H1 (cell line): ENCODE data around the gene CDK5. TPM values are rescaled to one million over a fixed set of nuclear protein-coding genes. Genes with fewer than 3 reads are reported as not detected.

Source experiments
- BRCA1 ChIP-seq: IDR thresholded peaks from 2 replicates; pipeline ENCODE4 v1.6.1; 2012; ENCODE audit warnings: low read depth, low read length, improper control_type of control experiment
- CHD2 ChIP-seq: IDR thresholded peaks from 2 replicates; pipeline ENCODE4 v1.6.1; 2012; ENCODE audit warnings: low read length, improper control_type of control experiment
- EP300 ChIP-seq, 2 experiments: IDR thresholded peaks; 1 replicate in 1 of 2; 2 replicates in 1 of 2; pipeline ENCODE4 v1.6.1; 2011 to 2012; ENCODE audit warnings: low read depth in 2 of 2, low read length in 2 of 2, mild to moderate bottlenecking in 2 of 2, borderline replicate concordance in 1 of 2, inconsistent platforms in 1 of 2, moderate library complexity in 1 of 2
- EZH2 ChIP-seq: fragments of 200-600 bp; sonication (generic); IDR thresholded peaks from 2 replicates; pipeline ENCODE4 v1.7.1; 2012; ENCODE audit warnings: low read depth, mild to moderate bottlenecking, moderate library complexity, low read length, inconsistent platforms; ENCODE audit not compliant: severe bottlenecking
- FOSL1 ChIP-seq: IDR thresholded peaks from 2 replicates; pipeline ENCODE4 v1.6.1; 2011; ENCODE audit warnings: mild to moderate bottlenecking, low read depth, low read length, moderate library complexity; ENCODE audit not compliant: insufficient read depth
- JUN ChIP-seq: IDR thresholded peaks from 2 replicates; pipeline ENCODE4 v1.6.1; 2011; ENCODE audit warnings: low read depth, mild to moderate bottlenecking, improper control_type of control experiment, low read length
- MAX ChIP-seq: IDR thresholded peaks from 2 replicates; pipeline ENCODE4 v1.6.1; 2012; ENCODE audit warnings: inconsistent platforms
- NANOG ChIP-seq: IDR thresholded peaks from 2 replicates; pipeline ENCODE4 v1.6.1; 2011; ENCODE audit warnings: low read length, low read depth, mild to moderate bottlenecking, inconsistent platforms; ENCODE audit not compliant: insufficient read depth, poor library complexity, severe bottlenecking
- NRF1 ChIP-seq: IDR thresholded peaks from 2 replicates; pipeline ENCODE4 v1.6.1; 2011; ENCODE audit warnings: mild to moderate bottlenecking, low read depth, low read length, improper control_type of control experiment
- POLR2A ChIP-seq, 2 experiments: IDR thresholded peaks; 1 replicate in 1 of 2; 2 replicates in 1 of 2; pipeline ENCODE4 v1.6.1; 2011; ENCODE audit warnings: low read depth in 2 of 2, low read length in 2 of 2, mild to moderate bottlenecking in 2 of 2; ENCODE audit errors: control extremely low read depth in 1 of 2
- RFX5 ChIP-seq: IDR thresholded peaks from 2 replicates; pipeline ENCODE4 v1.6.1; 2011; ENCODE audit warnings: low read depth, low read length, improper control_type of control experiment, borderline replicate concordance
- SIX5 ChIP-seq: IDR thresholded peaks from 2 replicates; pipeline ENCODE4 v1.6.1; 2011; ENCODE audit warnings: mild to moderate bottlenecking, low read depth, low read length
- SRF ChIP-seq: IDR thresholded peaks from 2 replicates; pipeline ENCODE4 v1.6.1; 2011; ENCODE audit warnings: mild to moderate bottlenecking, low read depth, low read length, moderate library complexity
- SUZ12 ChIP-seq: fragments of 200-600 bp; sonication (generic); IDR thresholded peaks from 2 replicates; pipeline ENCODE4 v1.6.1; 2012; ENCODE audit warnings: mild to moderate bottlenecking, inconsistent platforms, low read length, moderate library complexity, mixed read lengths
- TAF1 ChIP-seq: IDR thresholded peaks from 2 replicates; pipeline ENCODE4 v1.6.1; 2011; ENCODE audit warnings: mild to moderate bottlenecking, low read depth, low read length
- YY1 ChIP-seq: IDR thresholded peaks from 2 replicates; pipeline ENCODE4 v1.6.1; 2011; ENCODE audit warnings: low read depth, mild to moderate bottlenecking, low read length
- polyA plus RNA-seq, 7 experiments: library from polyadenylated mRNA; depleted of rRNA in 3 of 7; stranded (reverse) in 5 of 7; unstranded in 2 of 7; fragments of >200 nt in 5 of 7; fragments of 200-250 nt in 2 of 7; gene quantifications; 1 replicate in 5 of 7; 2 replicates in 1 of 7; 4 replicates in 1 of 7; pipeline versions ENCODE4 v1.2.1 to v1.2.3, GENCODE V29; 2011 to 2013; ENCODE audit warnings: missing spikeins in 2 of 7, mixed read lengths in 2 of 7
- total RNA-seq: library from RNA; stranded (reverse); fragmentation: NEBNext Ultra II Directional; extraction: Animal tissue kit (Norgen Biotek cat#: 25700); gene quantifications from 2 replicates; pipeline ENCODE4 v1.2.1, GENCODE V29; 2021
- TF ChIP-seq, protein P1 (sequence below): IDR thresholded peaks from 2 replicates; pipeline ENCODE4 v1.6.1; 2012; ENCODE audit warnings: low read length, inconsistent platforms
- TF ChIP-seq, protein P2 (sequence below): IDR thresholded peaks from 2 replicates; pipeline ENCODE4 v1.6.1; 2011; ENCODE audit warnings: low read depth, mild to moderate bottlenecking, low read length; ENCODE audit not compliant: insufficient read depth
- TF ChIP-seq, protein P3 (sequence below), 3 experiments: IDR thresholded peaks; 1 replicate in 2 of 3; 2 replicates in 1 of 3; pipeline versions ENCODE4 v1.5.1 to v1.6.1; 2011; ENCODE audit warnings: low read length in 3 of 3, mild to moderate bottlenecking in 3 of 3, inconsistent platforms in 2 of 3, low read depth in 1 of 3, moderate library complexity in 1 of 3; ENCODE audit not compliant: insufficient read depth in 1 of 3; ENCODE audit errors: control extremely low read depth in 1 of 3

Gene CDK5
- total and polyA plus RNA-seq, 2 of the 8 experiments (the other 6 are each of a cell fraction or from before 2014, with no cell fraction given), result 22.8 to 37.2 TPM

DNA sequence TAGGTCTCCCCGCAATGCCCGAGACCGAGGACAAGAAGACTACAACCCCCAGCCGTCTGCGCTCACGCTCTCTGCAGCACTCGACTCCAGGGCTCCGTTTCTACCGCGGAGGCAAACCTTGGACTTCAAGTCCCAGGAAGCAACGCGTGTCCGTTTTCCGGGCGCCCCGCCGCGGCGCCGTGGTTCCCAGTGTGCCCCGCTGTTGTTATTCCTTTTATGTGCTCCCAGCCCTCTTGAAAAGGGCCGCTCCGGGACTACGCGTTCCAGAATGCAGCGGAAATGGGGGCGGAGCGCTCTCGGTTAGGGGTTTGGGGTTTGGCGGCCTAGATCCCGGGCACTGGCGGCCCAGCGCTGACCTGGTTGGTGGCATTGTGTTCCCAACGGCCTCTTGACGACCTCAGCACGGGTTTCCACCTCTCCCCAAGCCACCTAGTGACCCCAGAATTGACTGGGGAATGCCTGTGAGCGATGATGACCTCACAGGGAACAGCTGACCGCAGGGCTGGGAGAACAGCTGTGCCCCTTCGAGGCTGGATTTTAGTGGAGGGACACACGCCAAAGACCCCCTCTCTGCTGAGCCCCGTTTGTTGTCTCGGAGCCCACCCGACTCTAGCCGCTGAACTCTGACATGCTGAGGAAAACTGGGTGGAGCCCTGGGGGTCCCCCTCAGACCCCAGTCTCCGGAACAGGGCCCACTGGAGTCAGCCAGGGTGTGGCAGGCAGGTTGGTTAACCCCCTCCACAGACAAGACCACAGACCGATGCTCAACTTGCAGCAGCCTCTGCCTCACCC, 488 bp upstream of the CDK5 start (continued):
- TF ChIP-seq MAX (0 out of 2 replicates have a peak, but pooled peaks have one; percentile 13), CHD2 (no peak), SIX5 (peak; percentile 94), RFX5 (no peak), TAF1 (peak; percentile 60; the same call in 1 of the 2 replicates), SRF (peak; percentile 54; the same call in 1 of the 2 replicates), YY1 (peak; percentile 65), SUZ12 (no peak), EP300 (IDR thresholded peaks at IDR 0.05; ENCODE audit: borderline replicate concordance in 1 of 2, low read depth in 2 of 2, low read length in 2 of 2) (no peak), NRF1 (no peak), FOSL1 (no peak), NANOG (no peak), BRCA1 (no peak), JUN (no peak), POLR2A (IDR thresholded peaks at IDR 0.05; ENCODE audit: control extremely low read depth in 1 of 2, low read depth in 2 of 2, low read length in 2 of 2) (peak in 1 of 2 experiments; percentile 49; a peak in 1 of 3 replicates), EZH2 (peak; percentile 34)
- TF ChIP-seq, protein P1, sequence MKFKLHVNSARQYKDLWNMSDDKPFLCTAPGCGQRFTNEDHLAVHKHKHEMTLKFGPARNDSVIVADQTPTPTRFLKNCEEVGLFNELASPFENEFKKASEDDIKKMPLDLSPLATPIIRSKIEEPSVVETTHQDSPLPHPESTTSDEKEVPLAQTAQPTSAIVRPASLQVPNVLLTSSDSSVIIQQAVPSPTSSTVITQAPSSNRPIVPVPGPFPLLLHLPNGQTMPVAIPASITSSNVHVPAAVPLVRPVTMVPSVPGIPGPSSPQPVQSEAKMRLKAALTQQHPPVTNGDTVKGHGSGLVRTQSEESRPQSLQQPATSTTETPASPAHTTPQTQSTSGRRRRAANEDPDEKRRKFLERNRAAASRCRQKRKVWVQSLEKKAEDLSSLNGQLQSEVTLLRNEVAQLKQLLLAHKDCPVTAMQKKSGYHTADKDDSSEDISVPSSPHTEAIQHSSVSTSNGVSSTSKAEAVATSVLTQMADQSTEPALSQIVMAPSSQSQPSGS, result no peak; the same call in 1 of the 2 replicates
- TF ChIP-seq, protein P2, sequence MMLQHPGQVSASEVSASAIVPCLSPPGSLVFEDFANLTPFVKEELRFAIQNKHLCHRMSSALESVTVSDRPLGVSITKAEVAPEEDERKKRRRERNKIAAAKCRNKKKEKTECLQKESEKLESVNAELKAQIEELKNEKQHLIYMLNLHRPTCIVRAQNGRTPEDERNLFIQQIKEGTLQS, result no peak
- TF ChIP-seq, protein P3, sequence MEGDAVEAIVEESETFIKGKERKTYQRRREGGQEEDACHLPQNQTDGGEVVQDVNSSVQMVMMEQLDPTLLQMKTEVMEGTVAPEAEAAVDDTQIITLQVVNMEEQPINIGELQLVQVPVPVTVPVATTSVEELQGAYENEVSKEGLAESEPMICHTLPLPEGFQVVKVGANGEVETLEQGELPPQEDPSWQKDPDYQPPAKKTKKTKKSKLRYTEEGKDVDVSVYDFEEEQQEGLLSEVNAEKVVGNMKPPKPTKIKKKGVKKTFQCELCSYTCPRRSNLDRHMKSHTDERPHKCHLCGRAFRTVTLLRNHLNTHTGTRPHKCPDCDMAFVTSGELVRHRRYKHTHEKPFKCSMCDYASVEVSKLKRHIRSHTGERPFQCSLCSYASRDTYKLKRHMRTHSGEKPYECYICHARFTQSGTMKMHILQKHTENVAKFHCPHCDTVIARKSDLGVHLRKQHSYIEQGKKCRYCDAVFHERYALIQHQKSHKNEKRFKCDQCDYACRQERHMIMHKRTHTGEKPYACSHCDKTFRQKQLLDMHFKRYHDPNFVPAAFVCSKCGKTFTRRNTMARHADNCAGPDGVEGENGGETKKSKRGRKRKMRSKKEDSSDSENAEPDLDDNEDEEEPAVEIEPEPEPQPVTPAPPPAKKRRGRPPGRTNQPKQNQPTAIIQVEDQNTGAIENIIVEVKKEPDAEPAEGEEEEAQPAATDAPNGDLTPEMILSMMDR (IDR thresholded peaks at IDR 0.05; ENCODE audit: control extremely low read depth in 1 of 3, insufficient read depth in 1 of 3, low read depth in 1 of 3, low read length in 3 of 3), result no peak
